ENCODE data around the gene SH3YL1.

Gene SH3YL1

GRCh38 chr2:256094-256493 is 7.7 kb downstream of the SH3YL1 start:
- TF ChIP-seq, protein P1, sequence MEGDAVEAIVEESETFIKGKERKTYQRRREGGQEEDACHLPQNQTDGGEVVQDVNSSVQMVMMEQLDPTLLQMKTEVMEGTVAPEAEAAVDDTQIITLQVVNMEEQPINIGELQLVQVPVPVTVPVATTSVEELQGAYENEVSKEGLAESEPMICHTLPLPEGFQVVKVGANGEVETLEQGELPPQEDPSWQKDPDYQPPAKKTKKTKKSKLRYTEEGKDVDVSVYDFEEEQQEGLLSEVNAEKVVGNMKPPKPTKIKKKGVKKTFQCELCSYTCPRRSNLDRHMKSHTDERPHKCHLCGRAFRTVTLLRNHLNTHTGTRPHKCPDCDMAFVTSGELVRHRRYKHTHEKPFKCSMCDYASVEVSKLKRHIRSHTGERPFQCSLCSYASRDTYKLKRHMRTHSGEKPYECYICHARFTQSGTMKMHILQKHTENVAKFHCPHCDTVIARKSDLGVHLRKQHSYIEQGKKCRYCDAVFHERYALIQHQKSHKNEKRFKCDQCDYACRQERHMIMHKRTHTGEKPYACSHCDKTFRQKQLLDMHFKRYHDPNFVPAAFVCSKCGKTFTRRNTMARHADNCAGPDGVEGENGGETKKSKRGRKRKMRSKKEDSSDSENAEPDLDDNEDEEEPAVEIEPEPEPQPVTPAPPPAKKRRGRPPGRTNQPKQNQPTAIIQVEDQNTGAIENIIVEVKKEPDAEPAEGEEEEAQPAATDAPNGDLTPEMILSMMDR (IDR thresholded peaks at IDR 0.05): no peak
- Histone ChIP-seq H3K79me2 (no peaks in the 10 kb centered on the region), H3K9me3 (ENCODE audit: control insufficient read depth, low read length) (no peaks in the 10 kb centered on the region), H3K4me2 (ENCODE audit: low read length) (no peak overlapping the region), H3K27ac (no peak overlapping the region), H3K27me3 (ENCODE audit: control insufficient read depth, insufficient read depth, low read length) (no peaks in the 10 kb centered on the region), H2AFZ (no peak overlapping the region), H3K4me1 (peaks cover 5% of the 10 kb centered on the region), H3K4me3 (ENCODE audit: low read depth, low read length) (no peak overlapping the region), H3K36me3 (ENCODE audit: control insufficient read depth, insufficient read depth, low read length) (no peaks in the 10 kb centered on the region), H3K9ac (no peak overlapping the region)

GRCh38 chr2:255195-255594 is 8.6 kb downstream of the SH3YL1 start:
- Histone ChIP-seq H3K27ac (no peak overlapping the region), H3K4me1 (peaks cover under 1% of the 10 kb centered on the region)
- TF ChIP-seq, protein P1 (IDR thresholded peaks at IDR 0.05): no peak

GRCh38 chr2:254241-254640 is 9.6 kb downstream of the SH3YL1 start:
- TF ChIP-seq, protein P1 (IDR thresholded peaks at IDR 0.05): no peak

More at GRCh38 chr2:255195-255594, 8.6 kb downstream of the SH3YL1 start:
- no peaks in the 10 kb centered on the region for H3K9me3 ChIP-seq (ENCODE audit: control insufficient read depth, low read length)
- H3K79me2 ChIP-seq: no peaks in the 10 kb centered on the region
- no peaks in the 10 kb centered on the region for H3K27me3 ChIP-seq (ENCODE audit: control insufficient read depth, insufficient read depth, low read length)
- H3K9ac ChIP-seq: no peak overlapping the region
- H3K4me2 ChIP-seq (ENCODE audit: low read length): no peak overlapping the region
- H3K4me3 ChIP-seq (ENCODE audit: low read depth, low read length): no peak overlapping the region
- H2AFZ ChIP-seq: no peak overlapping the region
- H3K36me3 ChIP-seq (ENCODE audit: control insufficient read depth, insufficient read depth, low read length): no peaks in the 10 kb centered on the region

GRCh38 chr2:253202-253638 is 10.6 kb downstream of the SH3YL1 start:
- no peaks in the 10 kb centered on the region for H3K9me3 ChIP-seq (ENCODE audit: control insufficient read depth, low read length)
- H3K36me3 ChIP-seq (ENCODE audit: control insufficient read depth, insufficient read depth, low read length): no peaks in the 10 kb centered on the region
- no peaks in the 10 kb centered on the region for H3K4me1 ChIP-seq
- no peaks in the 10 kb centered on the region for H3K27me3 ChIP-seq (ENCODE audit: control insufficient read depth, insufficient read depth, low read length)
- no peak overlapping the region for H3K4me2 ChIP-seq (ENCODE audit: low read length)
- no peak overlapping the region for H3K9ac ChIP-seq
- no peak overlapping the region for H3K4me3 ChIP-seq (ENCODE audit: low read depth, low read length)
- H3K79me2 ChIP-seq: no peaks in the 10 kb centered on the region
- no peak overlapping the region for H2AFZ ChIP-seq
- no peak overlapping the region for H3K27ac ChIP-seq
- TF ChIP-seq, protein P1 (IDR thresholded peaks at IDR 0.05): no peak

More at GRCh38 chr2:254241-254640, 9.6 kb downstream of the SH3YL1 start:
- H3K4me2 ChIP-seq (ENCODE audit: low read length): no peak overlapping the region
- H3K27me3 ChIP-seq (ENCODE audit: control insufficient read depth, insufficient read depth, low read length): no peaks in the 10 kb centered on the region
- no peaks in the 10 kb centered on the region for H3K79me2 ChIP-seq
- H3K36me3 ChIP-seq (ENCODE audit: control insufficient read depth, insufficient read depth, low read length): no peaks in the 10 kb centered on the region
- no peaks in the 10 kb centered on the region for H3K4me1 ChIP-seq
- H3K9ac ChIP-seq: no peak overlapping the region
- no peaks in the 10 kb centered on the region for H3K9me3 ChIP-seq (ENCODE audit: control insufficient read depth, low read length)
- no peak overlapping the region for H2AFZ ChIP-seq
- H3K27ac ChIP-seq: no peak overlapping the region
- H3K4me3 ChIP-seq (ENCODE audit: low read depth, low read length): no peak overlapping the region

- Histone ChIP-seq H3K79me2 (no peaks in the 10 kb centered on the region), H2AFZ (no peak overlapping the region), H3K36me3 (ENCODE audit: control insufficient read depth, insufficient read depth, low read length) (no peaks in the 10 kb centered on the region), H3K4me3 (ENCODE audit: low read depth, low read length) (no peak overlapping the region), H3K9me3 (ENCODE audit: control insufficient read depth, low read length) (no peaks in the 10 kb centered on the region), H3K27me3 (ENCODE audit: control insufficient read depth, insufficient read depth, low read length) (no peaks in the 10 kb centered on the region), H3K9ac (no peak overlapping the region), H3K27ac (no peak overlapping the region), H3K4me1 (no peaks in the 10 kb centered on the region), H3K4me2 (ENCODE audit: low read length) (no peak overlapping the region)
- TF ChIP-seq, protein P1 (IDR thresholded peaks at IDR 0.05): no peak
Observed at GRCh38 chr2:252001-252602, 11.7 kb downstream of the SH3YL1 start.

Data from parathyroid adenoma (tissue), 2 donors.